Measurements from ENCODE around the gene B4GALT5. TPM values are rescaled to one million over a fixed set of nuclear protein-coding genes. Genes with fewer than 3 reads are reported as not detected.
"Not testable (repeated sequence)": the region's sequence is repeated elsewhere in the genome, so short reads cannot be mapped to it uniquely, and the experiment has no call there.

B4GALT5 gene
- total RNA-seq, 4 donors from 2014 or later, result 13.5 to 59.0 (median 25.0) TPM

- Histone ChIP-seq H3K27ac (peak overlapping the region; percentile 34 to 65), H3K4me1 (no peaks in the 10 kb centered on the region), H3K36me3 (no peaks in the 10 kb centered on the region), H3K4me3 (no peak overlapping the region), H3K27me3 (no peaks in the 10 kb centered on the region), H3K9me3 (no peaks in the 10 kb centered on the region)
- intact Hi-C loops (cut with DNase I; ENCODE audit: low total_unique reads), result no loop called here
- peak; percentile 23 to 68 for DNase-seq
- TF ChIP-seq POLR2A (IDR thresholded peaks at IDR 0.05), result no peak
- no peak for TF ChIP-seq CTCF (IDR thresholded peaks at IDR 0.05)
These were observed 10.9 kb upstream of the B4GALT5 start for GRCh38 chr20:49724408-49725223.

DNA sequence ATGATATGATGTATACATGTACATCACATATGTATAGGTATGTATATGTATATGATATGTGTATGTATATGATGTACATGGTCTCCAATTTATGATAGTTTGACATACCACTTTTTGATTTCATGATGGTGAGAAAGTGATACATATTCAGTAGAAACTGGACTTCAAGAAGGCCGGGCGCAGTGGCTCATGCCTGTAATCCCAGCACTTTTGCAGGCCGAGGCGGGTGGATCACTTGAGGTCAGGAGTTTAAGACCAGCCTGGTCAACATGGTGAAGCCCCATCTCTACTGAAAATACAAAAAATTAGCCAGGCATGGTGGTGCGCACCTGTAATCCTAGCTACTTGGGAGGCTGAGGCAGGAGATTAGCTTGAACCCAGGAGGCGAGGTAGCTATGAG lies 10.1 kb upstream of the B4GALT5 start:
- H3K9me3 ChIP-seq; H3K4me1 ChIP-seq; H3K36me3 ChIP-seq; intact Hi-C loops (cut with DNase I; ENCODE audit: low total_unique reads); H3K27me3 ChIP-seq; H3K27ac ChIP-seq; H3K4me3 ChIP-seq; DNase-seq: not testable (repeated sequence)

GRCh38 chr20:49721326-49721725 lies 7.6 kb upstream of the B4GALT5 start:
- H3K9me3 ChIP-seq; H3K4me3 ChIP-seq; H3K36me3 ChIP-seq; intact Hi-C loops (cut with DNase I; ENCODE audit: low total_unique reads); H3K27ac ChIP-seq; H3K27me3 ChIP-seq; DNase-seq; H3K4me1 ChIP-seq: not testable (repeated sequence)

GRCh38 chr20:49715466-49715865 lies 1.8 kb upstream of the B4GALT5 start:
- no peak for TF ChIP-seq POLR2A (IDR thresholded peaks at IDR 0.05)
- TF ChIP-seq CTCF (IDR thresholded peaks at IDR 0.05), result no peak
- H3K36me3 ChIP-seq, result no peaks in the 10 kb centered on the region
- H3K27me3 ChIP-seq, result no peaks in the 10 kb centered on the region
- no peak overlapping the region for H3K27ac ChIP-seq
- H3K4me1 ChIP-seq, result peaks cover 0 to 5% of the 10 kb centered on the region in 2 donors
- H3K4me3 ChIP-seq, result no peak overlapping the region
- intact Hi-C loops (cut with DNase I; ENCODE audit: low total_unique reads), result no loop called here
- H3K9me3 ChIP-seq, result no peaks in the 10 kb centered on the region
- DNase-seq, result no peak

DNA sequence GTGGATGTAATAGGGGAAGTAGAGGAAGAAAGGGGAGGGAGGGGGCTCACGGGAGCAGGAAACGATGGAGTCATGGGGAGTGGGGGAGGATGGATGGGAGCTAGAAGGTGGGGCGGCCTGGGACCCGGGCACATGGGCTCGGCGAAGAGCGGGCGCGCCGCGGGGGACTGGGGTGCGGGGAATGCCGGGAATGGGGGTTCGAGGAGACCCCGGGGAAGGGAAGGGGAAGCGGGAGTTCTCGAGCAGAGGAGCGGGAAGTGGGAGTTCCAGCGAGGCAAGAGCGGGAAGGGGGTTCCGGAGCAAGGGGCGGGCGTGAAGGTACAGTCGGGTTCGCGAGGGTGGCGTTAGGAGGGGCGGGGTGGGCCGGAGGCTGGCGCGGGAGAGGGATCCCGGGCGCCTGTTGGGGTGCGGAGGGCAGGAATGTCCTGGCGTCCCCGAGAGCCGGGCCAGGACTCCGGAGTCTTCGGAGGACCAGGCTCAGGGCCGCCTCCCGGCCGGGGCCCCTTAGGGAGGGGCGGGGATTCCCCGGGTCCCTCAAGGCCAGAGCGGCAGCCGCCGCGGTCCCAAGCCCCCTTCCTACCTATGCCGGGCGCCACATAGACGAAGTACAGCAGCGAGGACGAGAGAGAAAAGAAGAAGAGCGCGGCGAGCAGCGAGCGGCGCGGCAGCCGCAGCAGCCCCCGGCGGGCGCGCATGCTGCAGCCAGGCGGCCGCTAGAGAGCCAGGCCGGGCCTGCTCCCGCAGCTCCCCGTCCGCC lies 504 bp downstream of the B4GALT5 start:
- peaks cover 0 to 9% of the 10 kb centered on the region in 2 donors for H3K4me1 ChIP-seq
- DNase-seq, result peak; percentile 40 to 41

More for the DNA sequence above, 504 bp downstream of the B4GALT5 start:
- H3K27me3 ChIP-seq, result no peaks in the 10 kb centered on the region
- H3K9me3 ChIP-seq, result no peaks in the 10 kb centered on the region
- no peaks in the 10 kb centered on the region for H3K36me3 ChIP-seq
- H3K27ac ChIP-seq, result peak overlapping the region; percentile 91 to 94
- no peak for TF ChIP-seq CTCF (IDR thresholded peaks at IDR 0.05)
- TF ChIP-seq POLR2A (IDR thresholded peaks at IDR 0.05), result no peak
- H3K4me3 ChIP-seq, result peak overlapping the region; percentile 60 to 71
- intact Hi-C loops (cut with DNase I; ENCODE audit: low total_unique reads), result no loop called here
